Uterus (tissue), 2 donors: ENCODE data around the gene PSAP.

Experiments
- CTCF ChIP-seq, 4 experiments: fragments of 200-600 bp in 2 of 4; fragments of 450-650 bp in 2 of 4; sonication (generic) in 2 of 4; IDR thresholded peaks; one replicate each; pipeline ENCODE4 v1.5.1; 2016 to 2019; ENCODE audit warnings: antibody characterized with exemption in 4 of 4, mild to moderate bottlenecking in 2 of 4, moderate library complexity in 1 of 4
- POLR2A ChIP-seq, 2 donors: fragments of 450-650 bp; IDR thresholded peaks; one replicate each; pipeline ENCODE4 v1.6.1; 2016; ENCODE audit warnings: antibody characterized with exemption in 2 of 2, mild to moderate bottlenecking in 1 of 2, moderate library complexity in 1 of 2

GRCh38 chr10:71829171-71829570 lies 21.9 kb downstream of the PSAP start:
- TF ChIP-seq CTCF (IDR thresholded peaks at IDR 0.05) (no peak), POLR2A (IDR thresholded peaks at IDR 0.05) (no peak)
